ENCODE results near the gene TBCB.
"Not testable (repeated sequence)": the region's sequence is repeated elsewhere in the genome, so short reads cannot be mapped to it uniquely, and the experiment has no call there.

Gene TBCB

DNA sequence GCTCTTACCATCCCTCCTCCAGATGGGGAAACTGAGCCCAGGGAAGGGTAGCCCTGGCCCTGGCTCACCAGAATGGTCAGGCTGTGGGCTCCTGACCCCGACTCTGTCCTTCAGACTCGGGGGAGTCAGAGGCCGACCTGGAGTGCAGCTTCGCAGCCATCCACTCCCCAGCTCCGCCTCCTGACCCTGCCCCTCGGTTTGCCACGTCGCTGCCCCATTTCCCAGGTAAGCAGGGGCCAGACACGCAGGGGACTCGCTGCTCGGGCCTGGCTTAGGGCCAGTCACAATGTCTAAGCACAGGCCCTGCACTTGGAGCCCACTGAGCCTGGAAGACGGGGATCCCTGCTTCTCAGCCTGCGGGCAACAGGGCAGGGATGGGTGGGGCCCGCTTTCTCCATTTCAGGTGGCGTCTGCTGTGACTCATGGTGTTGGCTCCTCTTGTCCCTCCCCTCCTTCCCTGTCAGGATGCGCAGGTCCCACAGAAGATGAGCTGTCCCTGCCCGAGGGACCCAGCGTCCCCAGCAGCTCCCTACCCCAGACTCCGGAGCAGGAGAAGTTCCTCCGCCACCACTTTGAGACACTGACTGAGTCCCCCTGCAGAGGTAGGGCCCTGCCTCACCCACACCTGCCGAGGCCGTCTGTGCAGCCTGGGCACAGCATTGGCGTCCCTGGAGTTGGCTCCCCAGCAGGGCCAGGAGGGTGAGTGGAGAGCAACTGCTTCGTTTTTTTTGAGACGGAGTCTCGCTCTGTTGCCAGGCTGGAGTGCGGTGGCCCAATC, 13.5 kb upstream of the TBCB start:
- DNase-seq: no peak

DNA sequence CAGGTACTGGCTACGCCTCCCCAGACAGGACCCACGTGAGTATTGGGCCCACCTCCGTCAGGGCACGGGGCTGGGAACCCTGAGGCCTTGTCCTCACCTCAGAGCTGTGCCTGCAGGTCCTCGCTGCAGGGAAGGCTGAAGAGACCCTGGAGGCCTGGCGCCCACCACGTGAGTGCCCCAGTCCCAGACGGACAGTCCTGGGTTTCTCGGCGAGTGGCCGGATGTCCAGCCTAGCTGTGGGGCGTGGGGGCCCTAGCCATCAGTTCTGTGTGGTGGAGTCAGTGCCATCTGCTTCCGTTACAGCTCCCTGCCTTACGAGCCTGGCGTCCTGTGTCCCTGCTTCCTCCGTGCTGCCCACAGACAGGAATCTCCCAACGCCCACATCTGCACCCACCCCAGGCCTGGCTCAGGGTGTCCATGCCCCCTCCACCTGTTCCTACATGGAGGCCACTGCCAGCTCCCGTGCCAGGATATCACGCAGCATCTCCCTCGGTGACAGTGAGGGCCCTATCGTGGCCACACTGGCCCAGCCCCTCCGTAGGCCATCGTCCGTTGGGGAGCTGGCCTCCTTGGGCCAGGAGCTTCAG, 12.1 kb upstream of the TBCB start:
- no peak for DNase-seq

DNA sequence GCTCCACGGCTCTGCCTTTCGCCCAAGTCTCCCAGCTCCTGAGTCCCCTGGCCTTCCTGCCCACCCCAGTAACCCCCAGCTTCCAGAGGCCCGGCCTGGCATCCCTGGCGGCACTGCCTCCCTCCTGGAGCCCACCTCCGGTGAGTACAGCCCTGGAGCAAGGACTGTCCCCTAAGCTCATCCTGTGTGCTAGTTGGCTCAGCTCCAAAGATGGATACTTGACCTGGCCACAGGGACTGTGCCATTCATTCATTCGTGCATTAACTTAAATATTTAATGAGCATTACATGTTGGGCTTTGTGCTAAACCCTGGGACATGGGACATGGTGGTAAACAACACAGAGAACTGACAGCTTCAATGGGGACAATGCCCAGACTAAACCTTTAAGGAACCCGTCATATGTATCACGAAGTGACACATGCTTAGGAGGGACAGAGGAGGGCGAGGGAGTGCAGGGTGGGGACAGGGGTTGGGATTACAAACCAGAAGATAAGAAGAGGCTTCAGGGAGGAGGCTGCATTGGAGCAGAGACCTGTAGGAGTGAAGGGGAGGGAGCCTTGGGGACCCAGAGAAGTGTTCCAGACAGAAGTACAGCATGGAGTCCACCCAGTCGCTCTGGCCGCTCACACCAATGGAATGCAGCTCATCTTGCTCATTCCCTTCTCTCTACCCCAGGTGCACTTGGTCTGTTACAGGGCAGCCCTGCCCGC, 11.3 kb upstream of the TBCB start:
- no peak for DNase-seq

DNA sequence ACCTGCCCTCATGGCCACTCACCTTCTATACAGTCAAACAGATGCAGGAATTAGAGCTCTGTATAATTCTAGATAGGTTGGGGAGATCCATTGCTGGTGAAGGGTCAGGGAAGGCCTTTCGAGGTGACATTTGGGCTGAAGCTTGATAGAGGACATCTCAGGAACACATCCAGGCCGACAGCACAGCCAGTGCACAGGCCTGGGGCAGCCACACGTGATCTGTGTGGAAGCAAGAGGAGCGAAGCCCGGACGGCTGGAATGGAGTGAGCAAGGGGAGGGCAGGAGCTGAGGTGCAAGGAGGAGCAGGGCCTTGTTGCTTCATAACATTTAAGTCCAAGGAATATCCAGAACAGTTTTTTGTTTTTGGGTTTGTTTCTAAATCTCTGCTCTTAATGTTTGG, 8.8 kb upstream of the TBCB start:
- no peak for DNase-seq

DNA sequence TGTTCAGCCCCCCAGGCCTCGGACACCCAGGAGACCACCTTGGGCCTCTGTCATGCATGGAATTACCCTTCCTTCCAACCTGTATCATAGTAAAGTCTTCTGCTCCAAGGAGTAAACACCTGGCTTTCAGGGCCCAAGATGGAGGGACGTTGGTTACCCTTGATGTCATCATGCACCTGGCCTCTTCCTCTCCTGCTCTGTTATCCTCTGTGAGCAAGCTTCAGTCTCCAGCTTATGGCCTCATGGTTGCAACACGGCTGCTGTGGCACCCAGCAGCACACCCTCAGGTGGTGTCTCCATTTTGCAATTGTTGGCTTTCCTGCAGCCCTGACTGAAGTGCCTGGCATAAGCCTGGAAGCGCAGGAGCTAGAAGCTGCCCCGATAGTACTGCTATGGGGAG, 8.3 kb upstream of the TBCB start:
- no peak for DNase-seq

DNA sequence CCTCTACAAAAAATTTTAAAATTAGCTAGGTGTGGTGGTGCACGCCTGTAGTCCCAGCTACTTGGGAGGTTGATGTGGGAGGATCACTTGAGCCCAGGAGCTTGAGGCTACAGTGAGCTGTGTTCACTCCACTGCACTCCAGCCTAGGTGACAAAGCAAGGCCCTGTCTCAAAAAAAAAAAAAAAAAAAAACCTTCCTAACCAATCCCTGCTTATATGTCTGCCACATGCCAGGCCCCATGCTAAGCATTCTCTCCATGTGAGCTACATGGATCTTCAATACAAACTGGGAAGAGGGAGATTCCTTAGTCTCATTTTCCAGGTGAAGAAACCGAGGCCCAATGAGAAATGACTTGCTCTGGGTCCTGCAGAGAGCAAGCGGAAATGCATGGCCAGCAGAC, 6.6 kb upstream of the TBCB start:
- no peak for DNase-seq

DNA sequence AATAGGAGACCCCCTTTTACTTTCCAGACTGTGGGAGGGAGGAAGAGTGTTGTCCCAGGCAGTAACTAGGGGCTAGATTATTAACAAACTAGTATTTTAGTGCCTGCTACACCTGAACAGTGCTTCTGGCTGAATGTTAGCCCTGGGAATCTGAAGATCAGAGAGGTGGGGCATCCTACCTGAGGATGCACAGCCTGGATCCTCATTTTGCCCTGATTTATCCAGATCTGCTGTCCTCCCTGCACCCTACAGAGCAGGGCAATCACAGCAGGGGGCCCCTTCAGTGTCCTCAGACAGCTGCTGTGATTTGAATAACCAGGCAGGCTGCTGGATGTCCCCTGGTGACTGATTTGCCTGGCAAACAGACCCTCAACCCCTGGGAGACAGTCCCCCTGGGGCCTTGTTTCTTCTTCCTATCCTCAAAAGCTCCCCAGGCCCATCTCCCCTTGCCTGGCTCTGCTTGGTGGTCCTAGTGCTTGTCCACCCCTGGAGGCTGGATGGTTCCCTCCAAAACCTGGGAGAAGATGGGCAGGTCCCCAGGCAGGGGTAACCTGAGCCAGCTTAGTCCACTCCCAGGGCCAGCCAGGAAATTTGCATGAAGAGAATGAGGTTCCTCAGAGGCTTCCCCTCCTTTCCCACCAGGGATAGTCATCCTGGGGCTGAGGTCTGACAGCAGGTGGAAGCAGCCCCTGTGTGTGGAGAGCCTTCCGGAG, 4.6 kb upstream of the TBCB start, which contains the start of gene OVOL3:
OVOL3 (plus strand) TSS at position 657 of the 713 bp plus-strand sequence. CDS start 60 bp downstream, outside the sequence.
- DNase-seq: no peak

DNA sequence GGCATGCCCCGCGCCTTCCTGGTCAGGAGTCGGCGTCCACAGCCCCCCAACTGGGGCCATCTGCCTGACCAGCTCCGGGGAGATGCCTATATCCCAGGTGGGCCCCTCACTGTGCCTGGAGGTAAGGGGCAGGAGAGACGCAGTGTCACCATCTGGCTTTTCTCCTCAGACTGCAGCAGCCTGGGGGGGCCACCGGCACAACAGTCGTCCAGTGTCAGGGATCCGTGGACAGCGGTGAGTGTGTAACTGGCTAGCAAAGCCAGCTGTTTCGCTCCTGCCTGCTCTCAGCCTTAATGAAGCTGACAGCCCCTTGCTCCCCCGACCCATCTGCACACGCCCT, 4.1 kb upstream of the TBCB start:
- no peak for DNase-seq

DNA sequence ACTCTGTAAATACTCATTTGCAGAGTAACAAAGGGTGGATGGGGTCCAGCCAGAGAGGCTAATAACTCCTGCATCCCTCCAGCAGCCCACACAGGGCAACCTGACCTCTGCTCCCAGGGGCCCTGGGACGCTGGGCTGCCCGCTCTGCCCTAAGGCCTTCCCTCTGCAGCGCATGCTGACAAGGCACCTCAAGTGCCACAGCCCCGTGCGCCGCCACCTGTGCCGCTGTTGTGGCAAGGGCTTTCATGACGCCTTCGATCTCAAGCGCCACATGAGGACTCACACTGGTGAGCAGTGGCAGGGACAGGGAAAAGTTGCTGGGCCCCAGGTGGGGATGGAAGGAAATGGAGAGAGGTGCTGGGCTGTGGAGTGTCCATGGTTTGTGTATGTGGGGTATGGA, 2.6 kb upstream of the TBCB start:
- DNase-seq: no peak

DNA sequence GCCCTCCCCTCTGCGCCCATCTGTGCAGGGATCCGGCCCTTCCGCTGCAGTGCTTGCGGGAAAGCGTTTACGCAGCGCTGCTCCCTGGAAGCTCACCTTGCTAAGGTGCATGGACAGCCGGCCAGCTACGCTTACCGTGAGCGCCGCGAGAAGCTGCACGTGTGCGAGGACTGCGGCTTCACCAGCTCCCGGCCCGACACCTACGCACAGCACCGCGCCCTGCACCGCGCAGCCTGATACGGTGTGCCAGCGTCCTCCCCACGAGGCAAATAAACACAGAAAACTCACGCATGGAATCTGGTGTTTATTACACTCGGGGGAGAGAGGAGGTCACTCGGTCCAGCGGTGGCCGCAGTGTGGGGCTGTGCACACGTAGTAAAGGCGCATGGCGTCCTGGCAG, 1.8 kb upstream of the TBCB start:
- no peak for DNase-seq

DNA sequence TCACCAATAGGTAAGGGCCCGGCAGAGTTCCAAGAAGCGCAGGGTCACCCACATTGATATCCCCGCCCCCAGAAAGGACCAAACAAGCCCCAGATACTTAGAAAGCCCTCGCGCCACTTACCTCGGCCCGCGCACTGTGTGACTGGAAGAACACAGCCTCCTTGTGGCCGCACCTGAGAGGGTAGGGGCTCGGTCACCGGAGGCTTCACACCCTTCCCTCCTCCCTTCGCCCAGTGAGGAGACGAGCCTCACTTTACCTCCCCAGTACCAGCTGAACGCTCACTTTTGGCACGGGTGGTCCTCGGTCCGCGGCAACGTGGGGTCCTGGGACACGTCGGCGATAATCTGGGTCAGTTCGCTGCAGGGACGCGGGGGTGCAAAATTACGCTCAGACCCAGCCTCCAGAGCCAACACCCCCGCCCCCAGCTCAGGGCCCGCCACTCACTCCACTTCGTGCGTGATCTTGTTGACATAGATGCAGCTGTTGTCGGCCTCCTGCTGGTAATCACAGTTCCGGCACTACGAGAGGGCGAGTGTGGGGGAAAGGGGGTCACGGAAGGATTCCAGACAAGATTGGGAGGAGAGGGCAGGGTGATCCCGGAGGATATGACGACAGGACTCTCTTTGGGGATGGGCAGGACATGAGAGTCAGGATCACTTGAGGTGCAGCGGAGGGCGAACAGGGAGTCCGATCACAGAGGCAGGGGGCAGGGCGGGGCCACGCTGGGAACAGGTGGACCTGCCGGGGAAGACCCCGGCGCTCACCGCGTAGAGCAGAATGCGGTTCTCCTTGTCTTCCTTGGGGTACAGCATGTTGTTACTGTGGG, 1.2 kb upstream of the TBCB start:
- DNase-seq: peak; percentile 48

DNA sequence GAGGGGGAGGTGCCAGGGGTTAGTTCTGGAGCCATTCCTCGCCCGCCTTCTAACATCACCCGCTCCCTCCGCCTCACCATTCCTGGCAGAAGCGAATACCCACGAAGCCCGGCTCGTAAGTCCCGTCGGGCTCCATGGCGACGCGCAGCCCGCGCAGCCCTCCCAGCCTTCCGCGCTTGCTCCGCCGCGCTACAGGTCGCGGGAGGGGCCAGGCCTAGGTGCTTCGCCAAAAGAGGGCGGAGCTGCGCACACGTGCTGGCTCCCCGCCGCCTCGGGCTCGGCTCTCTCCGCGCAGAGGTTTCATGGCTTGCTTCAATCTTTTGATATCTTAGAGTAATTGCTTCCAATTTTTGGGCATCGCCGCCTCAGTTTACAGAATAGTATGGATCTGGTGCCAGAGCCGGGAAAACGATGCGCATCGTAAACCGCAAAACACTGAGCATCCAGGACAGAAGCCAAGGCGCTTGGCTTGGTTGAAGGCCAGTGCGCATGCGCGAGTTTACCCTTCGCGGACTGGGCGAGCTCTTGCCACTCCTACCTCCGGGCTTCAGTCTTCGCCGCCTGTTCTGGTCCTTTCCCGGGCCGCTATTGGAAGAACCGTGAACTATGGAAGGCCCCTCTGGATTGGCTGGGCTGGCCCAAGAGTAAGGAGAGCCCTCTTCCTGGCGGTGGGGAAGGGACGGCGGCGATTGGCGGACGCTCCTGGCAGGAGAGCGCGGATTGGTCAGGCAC, 381 bp upstream of the TBCB start, which contains the start of gene POLR2I:
POLR2I (minus strand) TSS at position 155 of the 732 bp plus-strand sequence; CDS start at position 136, 19 bp downstream.
- DNase-seq: peak; percentile 99

DNA sequence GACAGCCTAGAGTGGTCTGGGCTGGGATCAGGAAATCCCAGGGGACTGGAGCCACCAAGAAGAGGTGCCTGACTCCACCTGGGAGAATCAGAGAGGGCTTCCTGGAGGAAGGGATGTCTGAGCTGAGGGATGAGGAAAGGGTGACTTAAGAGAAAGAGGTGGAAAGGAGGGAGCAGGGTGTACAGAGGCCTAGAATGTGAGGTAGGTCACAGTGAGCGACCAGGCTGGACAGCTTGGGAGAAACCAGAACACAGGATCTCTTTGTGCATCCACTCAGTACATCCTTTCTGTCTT, 1.0 kb downstream of the TBCB start:
- no peak for DNase-seq

DNA sequence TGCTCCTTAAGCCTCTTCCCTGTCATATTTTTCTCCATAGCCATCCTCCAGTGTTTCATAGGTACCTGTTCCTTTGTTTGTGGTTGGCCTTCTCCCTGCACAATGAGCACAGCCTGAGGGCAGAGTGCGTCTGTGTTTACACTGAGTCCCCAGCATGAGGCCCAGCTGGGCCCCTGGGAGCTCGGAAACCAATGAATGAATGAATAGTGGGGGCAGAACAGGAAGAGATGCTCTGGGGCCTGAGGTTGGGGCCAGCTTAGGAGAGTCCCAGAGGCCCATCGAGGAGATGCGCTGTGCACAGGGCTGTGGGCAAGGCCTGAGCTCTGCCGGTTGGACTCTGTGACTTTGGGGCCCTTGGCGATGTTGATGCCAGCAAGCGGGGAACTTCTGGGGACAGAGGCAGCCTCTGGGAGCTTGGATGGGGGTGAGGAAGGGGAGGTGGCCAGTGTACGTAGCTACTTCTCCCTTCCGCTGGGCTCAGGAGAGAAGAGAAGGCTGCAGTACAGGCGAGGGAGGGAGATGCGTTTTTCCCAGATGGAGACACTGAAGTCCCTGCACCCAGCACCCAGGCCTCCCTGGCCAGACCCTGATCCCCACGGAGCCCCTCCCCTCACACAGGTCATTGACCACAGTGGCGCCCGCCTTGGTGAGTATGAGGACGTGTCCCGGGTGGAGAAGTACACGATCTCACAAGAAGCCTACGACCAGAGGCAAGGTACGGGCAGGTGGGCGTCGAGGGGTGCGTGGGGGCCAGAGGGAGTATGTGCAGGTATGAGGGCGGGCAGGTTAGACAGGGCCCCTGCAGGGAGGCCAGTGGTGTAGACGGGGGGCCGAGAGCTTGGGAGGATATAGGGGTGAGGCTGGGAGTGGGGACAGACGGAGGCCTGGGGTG, 5.1 kb downstream of the TBCB start:
- no peak for DNase-seq

DNA sequence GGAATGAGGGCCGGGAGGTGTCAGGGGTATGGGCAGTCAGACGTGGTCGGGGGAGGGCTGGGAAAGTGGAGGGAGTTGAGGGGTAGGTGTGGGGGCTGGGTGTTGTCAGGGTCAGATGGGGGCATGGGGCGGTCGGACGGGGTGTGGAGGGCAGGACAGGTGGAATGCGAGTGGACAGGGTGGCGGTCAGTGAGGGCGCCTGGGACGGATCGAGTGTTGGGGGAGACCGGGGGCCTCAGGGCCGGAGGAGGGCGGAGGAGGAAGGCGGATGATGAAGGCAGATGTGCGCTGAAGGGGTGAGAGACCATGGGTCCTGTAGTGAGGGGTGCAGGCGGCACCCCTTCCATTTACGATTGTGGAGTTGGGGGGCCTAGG, 5.7 kb downstream of the TBCB start:
- DNase-seq: no peak

DNA sequence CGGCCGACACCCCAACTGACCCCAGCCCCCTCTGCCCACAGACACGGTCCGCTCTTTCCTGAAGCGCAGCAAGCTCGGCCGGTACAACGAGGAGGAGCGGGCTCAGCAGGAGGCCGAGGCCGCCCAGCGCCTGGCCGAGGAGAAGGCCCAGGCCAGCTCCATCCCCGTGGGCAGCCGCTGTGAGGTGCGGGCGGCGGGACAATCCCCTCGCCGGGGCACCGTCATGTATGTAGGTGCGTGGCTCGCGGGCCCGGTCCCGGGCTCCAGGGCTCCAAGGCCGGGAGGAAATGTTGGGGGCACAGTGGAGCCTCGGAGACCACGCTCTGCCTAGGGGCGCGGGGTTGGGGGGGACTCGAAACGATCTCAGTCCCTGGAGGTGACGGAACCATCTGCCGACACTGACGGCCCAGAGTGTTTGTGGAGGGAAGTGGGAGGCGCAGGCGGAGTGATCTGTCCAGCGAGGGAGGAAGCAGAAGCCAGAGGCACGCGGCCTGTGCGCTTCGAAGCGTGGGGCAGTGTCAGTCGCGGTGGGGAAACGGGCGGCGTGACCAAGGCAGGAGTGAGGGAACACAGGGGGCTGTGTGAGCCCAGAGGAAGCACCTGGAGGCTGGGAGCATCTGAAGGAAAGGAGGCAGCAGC, 6.3 kb downstream of the TBCB start:
- no peak for DNase-seq

DNA sequence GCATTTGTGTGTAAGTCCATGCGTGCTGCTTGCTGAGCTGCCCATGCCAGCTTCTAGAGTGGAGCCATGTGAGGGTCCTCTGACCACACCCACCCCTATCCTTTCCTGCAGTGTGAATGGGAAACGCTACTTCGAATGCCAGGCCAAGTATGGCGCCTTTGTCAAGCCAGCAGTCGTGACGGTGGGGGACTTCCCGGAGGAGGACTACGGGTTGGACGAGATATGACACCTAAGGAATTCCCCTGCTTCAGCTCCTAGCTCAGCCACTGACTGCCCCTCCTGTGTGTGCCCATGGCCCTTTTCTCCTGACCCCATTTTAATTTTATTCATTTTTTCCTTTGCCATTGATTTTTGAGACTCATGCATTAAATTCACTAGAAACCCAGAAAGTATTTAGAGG, 10.3 kb downstream of the TBCB start:
- no peak for DNase-seq

DNA sequence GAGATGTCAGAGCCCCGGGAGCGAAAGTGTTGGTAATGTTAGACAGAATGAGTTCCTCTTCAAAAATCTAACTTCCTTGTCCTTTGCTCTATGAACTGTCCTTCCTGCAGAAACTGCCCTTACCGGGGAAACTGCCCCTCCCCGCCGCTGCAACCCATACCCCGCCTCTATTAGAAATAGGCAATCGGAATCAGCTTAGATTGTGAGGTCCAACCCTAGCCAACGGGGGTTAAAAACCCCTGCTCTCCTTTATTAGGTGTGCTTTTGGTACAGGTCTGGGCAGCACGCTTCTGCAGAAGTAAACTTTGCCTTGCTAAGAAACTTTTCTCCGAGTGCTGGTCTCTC, 13.1 kb downstream of the TBCB start:
- no peak for DNase-seq

DNA sequence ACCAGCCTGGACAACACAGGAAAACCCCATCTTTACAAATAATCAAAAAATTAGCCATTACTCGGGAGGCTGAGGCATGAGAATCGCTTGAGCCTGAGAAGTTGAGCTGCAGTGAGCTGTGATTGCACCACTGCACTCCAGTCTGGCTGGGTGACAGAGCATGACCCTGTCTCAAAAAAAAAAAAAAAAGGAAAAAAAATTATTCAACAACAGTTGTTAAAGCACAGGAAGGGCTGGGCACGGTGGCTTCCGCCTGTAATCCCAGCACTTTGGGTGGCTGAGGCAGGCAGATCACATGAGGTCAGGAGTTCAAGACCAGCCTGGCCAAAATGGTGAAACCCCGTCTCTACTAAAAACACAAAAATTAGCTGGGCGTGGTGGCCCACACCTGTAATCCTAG, 16.0 kb downstream of the TBCB start:
- not testable (repeated sequence) for DNase-seq

DNA sequence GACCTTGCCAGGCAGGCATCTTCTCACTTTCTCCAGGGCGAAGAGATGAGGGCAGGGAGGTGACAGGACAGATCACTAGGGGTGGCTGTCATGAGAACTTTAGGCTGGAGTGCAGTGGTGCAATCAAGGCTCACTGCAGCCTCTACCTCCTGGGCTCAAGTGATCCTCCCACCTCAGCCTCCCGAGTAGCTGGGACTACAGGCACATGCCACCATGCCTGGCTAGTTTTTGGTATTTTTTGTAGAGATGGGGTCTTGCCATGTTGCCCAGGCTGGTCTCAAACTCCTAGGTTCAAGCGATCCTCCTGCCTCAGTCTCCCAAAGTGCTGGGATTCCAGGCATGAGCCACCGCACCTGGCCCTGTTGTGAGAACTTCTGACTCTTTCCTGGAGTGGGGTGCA, 19.6 kb downstream of the TBCB start:
- not testable (repeated sequence) for DNase-seq
